HEK293T (cell line): Measurements from ENCODE around the gene RABGAP1L.

Experiments used
- ELF4 ChIP-seq: fragments of 450-650 bp; IDR thresholded peaks from 2 replicates; pipeline ENCODE4 v1.6.1; 2017; ENCODE audit warnings: antibody characterized with exemption
- FOXM1 ChIP-seq: fragments of 450-650 bp; IDR thresholded peaks from 2 replicates; pipeline ENCODE4 v1.6.1; 2017; ENCODE audit warnings: mild to moderate bottlenecking, borderline replicate concordance
- L3MBTL2 ChIP-seq: fragments of 450-650 bp; conservative IDR thresholded peaks from 2 replicates; pipeline ENCODE4 v1.6.1; 2016; ENCODE audit warnings: mild to moderate bottlenecking
- SP1 ChIP-seq: fragments of 450-650 bp; IDR thresholded peaks from 2 replicates; pipeline ENCODE4 v1.6.1; 2017
- SUZ12 ChIP-seq: fragments of 450-650 bp; IDR thresholded peaks from 2 replicates; pipeline ENCODE4 v1.6.1; 2016; ENCODE audit warnings: mild to moderate bottlenecking

- TF ChIP-seq ELF4 (no peak), SUZ12 (no peak), FOXM1 (no peak), SP1 (no peak), L3MBTL2 (no peak)
These were observed 883.3 kb downstream of the RABGAP1L start for GRCh38 chr1:175042650-175043049.
